HepG2 (cell line): ENCODE measurements around the gene ACP7.

Source experiments
- AHR ChIP-seq: IDR thresholded peaks from 2 replicates; pipeline ENCODE4 v1.6.1; 2018; ENCODE audit warnings: missing genetic modification reagents, missing compliant biosample characterization
- IRX3 ChIP-seq: sonication (generic); formaldehyde crosslinking; IDR thresholded peaks from 2 replicates; pipeline ENCODE4 v1.8.1; 2023; ENCODE audit warnings: mild to moderate bottlenecking, low read depth, missing genetic modification reagents, borderline replicate concordance
- NR3C1 ChIP-seq: sonication (generic); formaldehyde crosslinking; IDR thresholded peaks from 2 replicates; pipeline ENCODE4 v1.4.0; 2020; ENCODE audit warnings: missing genetic modification reagents
- PAX8 ChIP-seq: sonication (generic); formaldehyde crosslinking; IDR thresholded peaks from 2 replicates; pipeline ENCODE4 v1.8.0; 2022; ENCODE audit warnings: mild to moderate bottlenecking, missing genetic modification reagents, borderline replicate concordance
- POLR2A ChIP-seq, 2 experiments: IDR thresholded peaks; 2 replicates each; pipeline ENCODE4 v1.6.1; 2011; ENCODE audit warnings: low read depth in 2 of 2, low read length in 2 of 2, mild to moderate bottlenecking in 1 of 2, moderate library complexity in 1 of 2; ENCODE audit not compliant: insufficient read depth in 1 of 2
- ZNF326 ChIP-seq: sonication (generic); formaldehyde crosslinking; IDR thresholded peaks from 2 replicates; pipeline ENCODE4 v1.4.0; 2020; ENCODE audit warnings: missing genetic modification reagents, borderline replicate concordance
- TF ChIP-seq, protein P1 (sequence below): sonication (generic); formaldehyde crosslinking; IDR thresholded peaks from 2 replicates; pipeline ENCODE4 v1.5.0; 2020; ENCODE audit warnings: mild to moderate bottlenecking, missing genetic modification reagents, moderate library complexity
- TF ChIP-seq, protein P2 (sequence below): sonication (generic); formaldehyde crosslinking; IDR thresholded peaks from 2 replicates; pipeline ENCODE4 v1.5.1; 2020; ENCODE audit warnings: mild to moderate bottlenecking, missing genetic modification reagents, moderate library complexity

DNA sequence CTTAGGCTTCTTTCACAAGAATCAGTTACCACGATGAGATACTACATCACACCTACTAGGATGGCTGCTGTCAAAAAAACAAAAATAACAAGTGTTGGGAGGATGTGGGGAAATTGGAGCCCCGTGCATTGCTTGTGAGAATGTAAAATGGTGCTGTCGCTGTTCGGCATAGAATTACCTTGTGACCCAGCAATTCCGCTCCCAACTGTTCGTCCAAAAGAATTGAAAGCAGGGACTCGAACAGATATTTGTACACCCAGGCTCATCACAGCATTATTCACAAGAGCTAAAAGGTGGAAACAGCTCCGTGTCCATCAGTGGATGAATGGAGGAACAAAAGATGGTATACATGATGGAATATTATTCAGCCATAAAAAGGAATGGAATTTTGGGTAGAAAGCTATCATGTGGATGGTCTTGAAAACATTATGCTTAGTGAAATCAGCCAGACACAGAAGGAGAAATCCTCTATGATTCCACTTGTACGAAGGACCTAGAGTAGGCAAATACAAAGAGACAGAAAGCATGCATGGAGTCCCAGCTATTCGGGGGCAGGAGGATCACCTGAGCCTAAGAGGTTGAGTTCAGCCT lies 64.9 kb downstream of the ACP7 start:
- TF ChIP-seq, protein P1, sequence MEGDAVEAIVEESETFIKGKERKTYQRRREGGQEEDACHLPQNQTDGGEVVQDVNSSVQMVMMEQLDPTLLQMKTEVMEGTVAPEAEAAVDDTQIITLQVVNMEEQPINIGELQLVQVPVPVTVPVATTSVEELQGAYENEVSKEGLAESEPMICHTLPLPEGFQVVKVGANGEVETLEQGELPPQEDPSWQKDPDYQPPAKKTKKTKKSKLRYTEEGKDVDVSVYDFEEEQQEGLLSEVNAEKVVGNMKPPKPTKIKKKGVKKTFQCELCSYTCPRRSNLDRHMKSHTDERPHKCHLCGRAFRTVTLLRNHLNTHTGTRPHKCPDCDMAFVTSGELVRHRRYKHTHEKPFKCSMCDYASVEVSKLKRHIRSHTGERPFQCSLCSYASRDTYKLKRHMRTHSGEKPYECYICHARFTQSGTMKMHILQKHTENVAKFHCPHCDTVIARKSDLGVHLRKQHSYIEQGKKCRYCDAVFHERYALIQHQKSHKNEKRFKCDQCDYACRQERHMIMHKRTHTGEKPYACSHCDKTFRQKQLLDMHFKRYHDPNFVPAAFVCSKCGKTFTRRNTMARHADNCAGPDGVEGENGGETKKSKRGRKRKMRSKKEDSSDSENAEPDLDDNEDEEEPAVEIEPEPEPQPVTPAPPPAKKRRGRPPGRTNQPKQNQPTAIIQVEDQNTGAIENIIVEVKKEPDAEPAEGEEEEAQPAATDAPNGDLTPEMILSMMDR (CRISPR knock-in tag) = no peak
- no peak for TF ChIP-seq AHR (CRISPR knock-in tag)
- no peak for TF ChIP-seq POLR2A (IDR thresholded peaks at IDR 0.05; ENCODE audit: insufficient read depth in 1 of 2, low read depth in 2 of 2, low read length in 2 of 2)
- no peak for TF ChIP-seq NR3C1 (CRISPR knock-in tag)
- no peak for TF ChIP-seq ZNF326 (CRISPR knock-in tag)
- TF ChIP-seq, protein P2, sequence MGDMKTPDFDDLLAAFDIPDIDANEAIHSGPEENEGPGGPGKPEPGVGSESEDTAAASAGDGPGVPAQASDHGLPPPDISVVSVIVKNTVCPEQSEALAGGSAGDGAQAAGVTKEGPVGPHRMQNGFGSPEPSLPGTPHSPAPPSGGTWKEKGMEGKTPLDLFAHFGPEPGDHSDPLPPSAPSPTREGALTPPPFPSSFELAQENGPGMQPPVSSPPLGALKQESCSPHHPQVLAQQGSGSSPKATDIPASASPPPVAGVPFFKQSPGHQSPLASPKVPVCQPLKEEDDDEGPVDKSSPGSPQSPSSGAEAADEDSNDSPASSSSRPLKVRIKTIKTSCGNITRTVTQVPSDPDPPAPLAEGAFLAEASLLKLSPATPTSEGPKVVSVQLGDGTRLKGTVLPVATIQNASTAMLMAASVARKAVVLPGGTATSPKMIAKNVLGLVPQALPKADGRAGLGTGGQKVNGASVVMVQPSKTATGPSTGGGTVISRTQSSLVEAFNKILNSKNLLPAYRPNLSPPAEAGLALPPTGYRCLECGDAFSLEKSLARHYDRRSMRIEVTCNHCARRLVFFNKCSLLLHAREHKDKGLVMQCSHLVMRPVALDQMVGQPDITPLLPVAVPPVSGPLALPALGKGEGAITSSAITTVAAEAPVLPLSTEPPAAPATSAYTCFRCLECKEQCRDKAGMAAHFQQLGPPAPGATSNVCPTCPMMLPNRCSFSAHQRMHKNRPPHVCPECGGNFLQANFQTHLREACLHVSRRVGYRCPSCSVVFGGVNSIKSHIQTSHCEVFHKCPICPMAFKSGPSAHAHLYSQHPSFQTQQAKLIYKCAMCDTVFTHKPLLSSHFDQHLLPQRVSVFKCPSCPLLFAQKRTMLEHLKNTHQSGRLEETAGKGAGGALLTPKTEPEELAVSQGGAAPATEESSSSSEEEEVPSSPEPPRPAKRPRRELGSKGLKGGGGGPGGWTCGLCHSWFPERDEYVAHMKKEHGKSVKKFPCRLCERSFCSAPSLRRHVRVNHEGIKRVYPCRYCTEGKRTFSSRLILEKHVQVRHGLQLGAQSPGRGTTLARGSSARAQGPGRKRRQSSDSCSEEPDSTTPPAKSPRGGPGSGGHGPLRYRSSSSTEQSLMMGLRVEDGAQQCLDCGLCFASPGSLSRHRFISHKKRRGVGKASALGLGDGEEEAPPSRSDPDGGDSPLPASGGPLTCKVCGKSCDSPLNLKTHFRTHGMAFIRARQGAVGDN (CRISPR knock-in tag) = no peak
- TF ChIP-seq IRX3 (CRISPR knock-in tag) = no peak
- no peak for TF ChIP-seq PAX8 (CRISPR knock-in tag)
